Vagina (tissue), 2 donors: Measurements from ENCODE around the gene HPCAL1.

Experiments
- POLR2A ChIP-seq, 2 donors: fragments of 450-650 bp; IDR thresholded peaks; one replicate each; pipeline ENCODE4 v1.6.1; 2017; ENCODE audit warnings: antibody characterized with exemption in 2 of 2, mild to moderate bottlenecking in 2 of 2, moderate library complexity in 2 of 2
- POLR2AphosphoS5 ChIP-seq, 2 donors: sonication (generic); formaldehyde crosslinking; IDR thresholded peaks; one replicate each; pipeline ENCODE4 v1.9.0; 2017; ENCODE audit warnings: antibody characterized with exemption in 2 of 2, mild to moderate bottlenecking in 2 of 2, low read depth in 1 of 2; ENCODE audit not compliant: insufficient read depth in 1 of 2
- TF ChIP-seq, protein P1 (sequence below), 3 experiments: fragments of 450-650 bp in 2 of 3; fragments of 200-600 bp in 1 of 3; sonication (generic) in 1 of 3; IDR thresholded peaks; one replicate each; pipeline ENCODE4 v1.5.1; 2017 to 2019; ENCODE audit warnings: antibody characterized with exemption in 3 of 3, mild to moderate bottlenecking in 2 of 3, moderate library complexity in 2 of 3

DNA sequence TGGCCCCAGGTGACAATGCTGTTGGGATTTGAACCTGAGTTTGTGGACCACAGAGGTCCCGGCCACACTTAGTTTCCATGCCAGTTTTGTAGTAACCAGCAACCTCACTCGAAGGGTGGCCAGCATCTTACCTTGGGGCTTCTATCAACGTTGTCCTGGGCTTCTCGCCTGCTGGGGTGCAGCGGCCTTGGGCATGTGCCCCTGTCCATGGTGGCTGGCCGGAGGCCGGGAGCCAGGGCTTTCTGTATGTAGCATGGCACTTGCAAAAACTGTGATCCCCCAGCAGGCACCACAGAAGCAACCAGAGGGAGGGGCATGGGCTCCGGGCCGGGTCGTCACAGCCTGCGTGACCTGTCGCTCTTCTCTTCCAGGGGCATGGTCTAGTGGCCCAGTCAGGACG lies 93.8 kb downstream of the HPCAL1 start:
- TF ChIP-seq, protein P1, sequence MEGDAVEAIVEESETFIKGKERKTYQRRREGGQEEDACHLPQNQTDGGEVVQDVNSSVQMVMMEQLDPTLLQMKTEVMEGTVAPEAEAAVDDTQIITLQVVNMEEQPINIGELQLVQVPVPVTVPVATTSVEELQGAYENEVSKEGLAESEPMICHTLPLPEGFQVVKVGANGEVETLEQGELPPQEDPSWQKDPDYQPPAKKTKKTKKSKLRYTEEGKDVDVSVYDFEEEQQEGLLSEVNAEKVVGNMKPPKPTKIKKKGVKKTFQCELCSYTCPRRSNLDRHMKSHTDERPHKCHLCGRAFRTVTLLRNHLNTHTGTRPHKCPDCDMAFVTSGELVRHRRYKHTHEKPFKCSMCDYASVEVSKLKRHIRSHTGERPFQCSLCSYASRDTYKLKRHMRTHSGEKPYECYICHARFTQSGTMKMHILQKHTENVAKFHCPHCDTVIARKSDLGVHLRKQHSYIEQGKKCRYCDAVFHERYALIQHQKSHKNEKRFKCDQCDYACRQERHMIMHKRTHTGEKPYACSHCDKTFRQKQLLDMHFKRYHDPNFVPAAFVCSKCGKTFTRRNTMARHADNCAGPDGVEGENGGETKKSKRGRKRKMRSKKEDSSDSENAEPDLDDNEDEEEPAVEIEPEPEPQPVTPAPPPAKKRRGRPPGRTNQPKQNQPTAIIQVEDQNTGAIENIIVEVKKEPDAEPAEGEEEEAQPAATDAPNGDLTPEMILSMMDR (IDR thresholded peaks at IDR 0.05), result no peak
- TF ChIP-seq POLR2A (IDR thresholded peaks at IDR 0.05) (no peak), POLR2AphosphoS5 (IDR thresholded peaks at IDR 0.05; ENCODE audit: insufficient read depth in 1 of 2, low read depth in 1 of 2) (no peak)
